ENCODE data around the gene TBCD. TPM values are rescaled to one million over a fixed set of nuclear protein-coding genes. Genes with fewer than 3 reads are reported as not detected.
"Not testable (repeated sequence)": the region's sequence is repeated elsewhere in the genome, so short reads cannot be mapped to it uniquely, and the experiment has no call there.

Gene TBCD
- total RNA-seq, 4 donors from 2014 or later, result 49.7 to 119 (median 71.5) TPM

GRCh38 chr17:82985973-82986372 is 234.1 kb downstream of the TBCD start:
- peak in 1 of 2 donors; percentile 65 for DNase-seq (ENCODE audit: low spot score in 2 of 2)
- TF ChIP-seq EP300 (IDR thresholded peaks at IDR 0.05), result no peak
- TF ChIP-seq POLR2A (IDR thresholded peaks at IDR 0.05), result no peak
- peak in 1 of 3 donors; percentile 27 for TF ChIP-seq POLR2AphosphoS5 (IDR thresholded peaks at IDR 0.05)
- no peak for TF ChIP-seq CTCF (IDR thresholded peaks at IDR 0.05)
- H3K27me3 ChIP-seq, result no peaks in the 10 kb centered on the region
- no peak overlapping the region for H3K4me3 ChIP-seq
- peak overlapping the region; percentile 32 for H3K27ac ChIP-seq
- peaks cover 15% of the 10 kb centered on the region for H3K4me1 ChIP-seq
- H3K9me3 ChIP-seq, result no peaks in the 10 kb centered on the region
- no peaks in the 10 kb centered on the region for H3K36me3 ChIP-seq
- 30% methylated on average over 8 of the region's 17 CpGs for WGBS

- not testable (repeated sequence) for H3K27me3 ChIP-seq; H3K4me3 ChIP-seq; H3K9me3 ChIP-seq; H3K27ac ChIP-seq; DNase-seq (ENCODE audit: low spot score in 2 of 2); H3K36me3 ChIP-seq
- peaks cover 15% of the 10 kb centered on the region for H3K4me1 ChIP-seq
- 93% methylated on average over 3 of the region's 3 CpGs for WGBS
These were observed 237.2 kb downstream of the TBCD start for GRCh38 chr17:82989051-82989450.

- DNase-seq (ENCODE audit: low spot score in 2 of 2), result no peak
- 95% methylated on average over 5 of the region's 5 CpGs for WGBS
These were observed 238.0 kb downstream of the TBCD start for GRCh38 chr17:82989881-82990280.

GRCh38 chr17:82993005-82993404 is 241.1 kb downstream of the TBCD start:
- no peak for TF ChIP-seq CTCF (IDR thresholded peaks at IDR 0.05)
- no peak for TF ChIP-seq POLR2AphosphoS5 (IDR thresholded peaks at IDR 0.05)
- TF ChIP-seq POLR2A (IDR thresholded peaks at IDR 0.05), result no peak
- TF ChIP-seq EP300 (IDR thresholded peaks at IDR 0.05), result no peak
- no peaks in the 10 kb centered on the region for H3K36me3 ChIP-seq
- H3K27ac ChIP-seq, result no peak overlapping the region
- H3K27me3 ChIP-seq, result no peaks in the 10 kb centered on the region
- no peak overlapping the region for H3K4me3 ChIP-seq
- DNase-seq (ENCODE audit: low spot score in 2 of 2), result no peak
- H3K4me1 ChIP-seq, result no peaks in the 10 kb centered on the region
- peaks cover 7% of the 10 kb centered on the region for H3K9me3 ChIP-seq

More at GRCh38 chr17:82989881-82990280, 238.0 kb downstream of the TBCD start:
- Histone ChIP-seq H3K36me3 (no peaks in the 10 kb centered on the region), H3K27me3 (no peaks in the 10 kb centered on the region), H3K4me1 (peaks cover 15% of the 10 kb centered on the region), H3K4me3 (no peak overlapping the region), H3K27ac (no peak overlapping the region), H3K9me3 (peaks cover 7% of the 10 kb centered on the region)
- TF ChIP-seq CTCF (IDR thresholded peaks at IDR 0.05), result no peak
- TF ChIP-seq EP300 (IDR thresholded peaks at IDR 0.05), result no peak
- no peak for TF ChIP-seq POLR2AphosphoS5 (IDR thresholded peaks at IDR 0.05)
- TF ChIP-seq POLR2A (IDR thresholded peaks at IDR 0.05), result no peak

Other genes starting within 250 kb of the TBCD start
- 10 to 100 TPM; 62.7 to 94.5 (median 78.4) TPM for gene FOXK2, start 232.3 kb upstream of the TBCD start, total RNA-seq
- 10 to 100 TPM; 70.1 to 96.8 (median 90.0) TPM for gene WDR45B, start 103.6 kb upstream of the TBCD start, total RNA-seq
- 10 to 100 TPM; 15.9 to 24.3 (median 21.6) TPM for gene RAB40B, start 53.4 kb upstream of the TBCD start, total RNA-seq
- gene FN3KRP, start 35.4 kb upstream of the TBCD start, total RNA-seq, result 10 to 100 TPM; 15.9 to 26.6 (median 21.4) TPM
- gene FN3K, start 16.4 kb upstream of the TBCD start, total RNA-seq, result 10 to 100 TPM in 1 of 4 donors, 1 to 10 TPM in 3; 2.0 to 19.2 (median 4.2) TPM
- gene ZNF750, start 88.0 kb downstream of the TBCD start, total RNA-seq, result 100 to 1,000 TPM; 117 to 353 (median 233) TPM